ENCODE results near the gene KLF1.
"Not testable (repeated sequence)": the region's sequence is repeated elsewhere in the genome, so short reads cannot be mapped to it uniquely, and the experiment has no call there.

The KLF1 gene

DNA sequence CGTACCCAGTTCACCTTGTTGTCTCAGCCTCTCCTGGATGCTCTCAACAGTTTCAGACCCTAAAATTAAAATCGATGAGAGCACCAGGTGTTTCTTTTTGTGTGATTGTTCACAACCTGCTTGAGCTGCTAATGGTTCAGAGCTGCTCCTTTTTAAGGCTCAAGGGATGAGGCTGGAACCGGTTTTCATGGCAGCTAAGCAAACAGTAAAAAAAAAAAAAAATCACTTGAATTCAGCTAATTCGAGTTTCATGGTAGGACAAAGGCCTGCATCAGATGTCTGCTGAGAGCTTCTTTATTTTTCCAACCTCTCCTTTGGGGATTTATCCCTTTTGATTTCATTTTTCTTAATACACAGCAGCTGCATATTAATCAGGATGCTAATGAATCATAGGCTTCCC lies 25.6 kb upstream of the KLF1 start:
- peak overlapping the region; percentile 11 for H3K9ac ChIP-seq (ENCODE audit: insufficient read length, low read depth)
- H3K27me3 ChIP-seq (ENCODE audit: insufficient read depth, insufficient read length): no peaks in the 10 kb centered on the region
- H3K4me1 ChIP-seq (ENCODE audit: insufficient read depth, insufficient read length): peaks cover 3% of the 10 kb centered on the region
- H3K9me3 ChIP-seq (ENCODE audit: insufficient read depth, low read length): no peaks in the 10 kb centered on the region
- TF ChIP-seq ZNF274 (IDR thresholded peaks at IDR 0.05; ENCODE audit: low read depth, low read length): no peak
- TF ChIP-seq YY1 (IDR thresholded peaks at IDR 0.05; ENCODE audit: insufficient read depth, insufficient read length): no peak
- no peak for TF ChIP-seq SUZ12 (IDR thresholded peaks at IDR 0.05; ENCODE audit: extremely low read depth, insufficient read depth, insufficient read length)
- no peak overlapping the region for H3K4me3 ChIP-seq (ENCODE audit: insufficient read length, low read depth)
- no peaks in the 10 kb centered on the region for H3K36me3 ChIP-seq (ENCODE audit: insufficient read depth, insufficient read length, low read length)
- no peak for DNase-seq (ENCODE audit: low read depth, low spot score)

DNA sequence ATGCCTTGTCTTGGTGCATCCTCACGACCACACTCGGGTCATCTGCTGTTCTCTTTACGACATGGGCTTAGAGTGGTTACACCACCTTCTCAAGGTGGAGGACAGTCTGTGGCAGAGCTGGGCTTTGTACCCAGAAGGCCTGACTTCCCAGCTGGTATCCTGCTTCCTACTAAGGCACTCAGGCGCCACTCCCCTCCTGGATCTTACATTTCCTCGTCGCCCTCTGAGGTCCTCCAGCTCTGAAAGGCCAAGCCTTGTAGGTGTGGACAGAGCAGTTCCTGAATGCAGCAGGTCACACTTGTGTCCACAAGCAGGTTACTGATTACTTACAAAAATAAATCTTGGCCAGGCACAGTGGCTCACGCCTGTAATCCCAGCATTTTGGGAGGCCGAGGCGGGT lies 20.2 kb upstream of the KLF1 start:
- no peak for TF ChIP-seq ZNF274 (IDR thresholded peaks at IDR 0.05; ENCODE audit: low read depth, low read length)
- TF ChIP-seq SUZ12 (IDR thresholded peaks at IDR 0.05; ENCODE audit: extremely low read depth, insufficient read depth, insufficient read length): no peak
- TF ChIP-seq YY1 (IDR thresholded peaks at IDR 0.05; ENCODE audit: insufficient read depth, insufficient read length): no peak
- Histone ChIP-seq H3K36me3 (ENCODE audit: insufficient read depth, insufficient read length, low read length) (no peaks in the 10 kb centered on the region), H3K4me1 (ENCODE audit: insufficient read depth, insufficient read length) (peaks cover 3% of the 10 kb centered on the region), H3K4me3 (ENCODE audit: insufficient read length, low read depth) (no peak overlapping the region), H3K9me3 (ENCODE audit: insufficient read depth, low read length) (no peaks in the 10 kb centered on the region), H3K9ac (ENCODE audit: insufficient read length, low read depth) (no peak overlapping the region), H3K27me3 (ENCODE audit: insufficient read depth, insufficient read length) (no peaks in the 10 kb centered on the region)
- no peak for DNase-seq (ENCODE audit: low read depth, low spot score)

DNA sequence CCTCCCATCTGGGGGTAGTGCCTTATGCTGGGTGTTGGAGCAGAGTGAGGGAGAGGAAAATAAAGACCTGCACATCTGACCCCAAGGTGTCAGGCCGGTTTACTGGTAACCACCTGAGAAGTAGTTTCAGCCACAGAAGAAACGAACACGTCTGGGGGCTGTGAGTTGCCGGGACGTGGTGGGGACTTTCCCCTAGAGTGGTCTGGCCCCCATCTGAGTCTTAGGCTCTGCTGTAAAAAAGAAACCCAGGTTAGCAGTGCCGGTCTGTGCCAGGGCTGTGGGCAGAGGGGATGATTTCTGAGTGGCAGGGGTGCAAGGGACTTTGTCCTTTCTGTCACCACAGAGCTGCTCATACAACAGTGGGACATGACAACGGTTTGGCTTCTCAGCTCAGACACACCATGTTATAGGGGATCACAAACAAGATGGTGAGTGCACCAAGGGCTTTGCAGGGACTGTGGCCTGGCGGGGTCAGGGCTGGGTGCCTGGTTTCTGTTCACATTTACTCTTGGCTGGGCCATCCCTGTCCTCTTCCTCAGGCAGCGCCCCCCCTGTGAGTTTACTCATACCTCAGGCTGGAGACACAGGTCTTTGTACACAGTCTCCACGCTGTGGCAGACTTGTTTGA lies 13.0 kb upstream of the KLF1 start:
- Histone ChIP-seq H3K9me3 (ENCODE audit: insufficient read depth, low read length) (no peaks in the 10 kb centered on the region), H3K4me3 (ENCODE audit: insufficient read length, low read depth) (no peak overlapping the region), H3K27me3 (ENCODE audit: insufficient read depth, insufficient read length) (no peaks in the 10 kb centered on the region), H3K9ac (ENCODE audit: insufficient read length, low read depth) (no peak overlapping the region), H3K36me3 (ENCODE audit: insufficient read depth, insufficient read length, low read length) (peaks cover 47% of the 10 kb centered on the region), H3K4me1 (ENCODE audit: insufficient read depth, insufficient read length) (no peaks in the 10 kb centered on the region)
- DNase-seq (ENCODE audit: low read depth, low spot score): no peak
- no peak for TF ChIP-seq ZNF274 (IDR thresholded peaks at IDR 0.05; ENCODE audit: low read depth, low read length)
- TF ChIP-seq YY1 (IDR thresholded peaks at IDR 0.05; ENCODE audit: insufficient read depth, insufficient read length): no peak
- no peak for TF ChIP-seq SUZ12 (IDR thresholded peaks at IDR 0.05; ENCODE audit: extremely low read depth, insufficient read depth, insufficient read length)

DNA sequence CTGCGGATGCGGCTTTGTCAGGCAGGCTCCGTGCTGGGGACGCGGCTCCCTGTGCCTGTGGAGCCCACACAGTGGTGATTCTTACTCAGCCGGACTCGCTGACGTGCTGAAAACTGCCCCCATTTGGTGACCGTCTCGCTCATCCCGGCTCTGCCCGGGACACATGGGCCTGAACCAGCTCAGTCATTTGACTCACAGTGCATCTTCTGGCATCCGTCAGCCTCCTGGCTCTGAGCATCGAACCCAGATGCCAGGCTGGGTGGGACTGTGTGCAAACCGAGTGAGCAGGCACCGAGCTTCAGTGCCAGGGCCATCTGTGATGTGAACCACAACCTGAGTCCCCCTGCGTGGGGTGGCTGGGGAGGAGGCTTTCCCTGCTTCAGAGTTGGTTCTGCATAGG lies 9.5 kb upstream of the KLF1 start:
- DNase-seq (ENCODE audit: low read depth, low spot score): no peak
- H3K36me3 ChIP-seq (ENCODE audit: insufficient read depth, insufficient read length, low read length): peaks cover 66% of the 10 kb centered on the region
- TF ChIP-seq ZNF274 (IDR thresholded peaks at IDR 0.05; ENCODE audit: low read depth, low read length): no peak
- TF ChIP-seq SUZ12 (IDR thresholded peaks at IDR 0.05; ENCODE audit: extremely low read depth, insufficient read depth, insufficient read length): no peak
- TF ChIP-seq YY1 (IDR thresholded peaks at IDR 0.05; ENCODE audit: insufficient read depth, insufficient read length): no peak
- H3K9ac ChIP-seq (ENCODE audit: insufficient read length, low read depth): no peak overlapping the region
- H3K27me3 ChIP-seq (ENCODE audit: insufficient read depth, insufficient read length): no peaks in the 10 kb centered on the region
- peaks cover 4% of the 10 kb centered on the region for H3K4me1 ChIP-seq (ENCODE audit: insufficient read depth, insufficient read length)
- no peak overlapping the region for H3K4me3 ChIP-seq (ENCODE audit: insufficient read length, low read depth)
- no peaks in the 10 kb centered on the region for H3K9me3 ChIP-seq (ENCODE audit: insufficient read depth, low read length)

DNA sequence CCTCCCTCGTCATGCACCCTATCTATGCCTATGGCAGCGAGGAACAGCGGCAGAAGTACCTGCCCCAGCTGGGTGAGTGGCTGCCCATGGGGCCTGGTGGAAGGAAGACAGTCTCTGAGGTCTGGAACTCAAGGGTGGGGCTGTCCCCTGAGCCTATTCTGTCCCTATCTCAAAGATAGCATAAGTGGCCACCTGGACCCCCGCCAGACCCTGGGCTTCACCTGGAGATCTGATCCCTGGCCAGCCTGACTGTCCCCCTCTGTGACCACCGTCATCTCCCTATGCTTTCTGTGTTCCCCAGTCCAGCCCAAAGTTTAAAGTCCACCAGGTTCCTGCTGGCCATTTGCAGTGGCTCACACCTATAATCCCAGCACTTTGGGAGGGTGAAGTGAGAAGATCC lies 6.6 kb upstream of the KLF1 start:
- H3K4me3 ChIP-seq (ENCODE audit: insufficient read length, low read depth): no peak overlapping the region
- no peak overlapping the region for H3K9ac ChIP-seq (ENCODE audit: insufficient read length, low read depth)
- peaks cover 6% of the 10 kb centered on the region for H3K27me3 ChIP-seq (ENCODE audit: insufficient read depth, insufficient read length)
- TF ChIP-seq ZNF274 (IDR thresholded peaks at IDR 0.05; ENCODE audit: low read depth, low read length) (no peak), YY1 (IDR thresholded peaks at IDR 0.05; ENCODE audit: insufficient read depth, insufficient read length) (no peak), SUZ12 (IDR thresholded peaks at IDR 0.05; ENCODE audit: extremely low read depth, insufficient read depth, insufficient read length) (no peak)
- H3K36me3 ChIP-seq (ENCODE audit: insufficient read depth, insufficient read length, low read length): peaks cover 49% of the 10 kb centered on the region
- H3K9me3 ChIP-seq (ENCODE audit: insufficient read depth, low read length): no peaks in the 10 kb centered on the region
- no peak for DNase-seq (ENCODE audit: low read depth, low spot score)
- H3K4me1 ChIP-seq (ENCODE audit: insufficient read depth, insufficient read length): peaks cover 6% of the 10 kb centered on the region

DNA sequence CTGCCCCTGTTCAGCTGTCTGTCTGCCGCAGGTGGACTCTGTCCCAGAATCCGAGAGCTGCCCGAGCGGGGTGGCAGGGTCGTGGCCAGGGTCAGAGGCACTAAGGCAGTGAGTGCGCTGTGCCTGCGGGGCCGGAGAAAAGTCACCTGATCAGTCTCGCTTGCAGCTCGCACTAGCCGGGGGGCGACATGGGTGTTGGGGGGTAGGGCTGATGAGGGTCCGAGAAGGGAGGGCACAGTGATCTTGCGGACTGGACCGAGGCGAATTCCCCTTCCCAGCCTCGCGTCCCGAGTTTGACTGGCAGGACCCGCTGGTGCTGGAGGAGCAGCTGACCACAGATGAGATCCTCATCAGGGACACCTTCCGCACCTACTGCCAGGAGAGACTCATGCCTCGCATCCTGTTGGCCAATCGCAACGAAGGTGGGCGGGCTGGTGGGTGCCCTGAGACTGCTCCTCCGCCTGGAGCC lies 4.6 kb upstream of the KLF1 start:
- H3K9me3 ChIP-seq (ENCODE audit: insufficient read depth, low read length): no peaks in the 10 kb centered on the region
- no peak for DNase-seq (ENCODE audit: low read depth, low spot score)
- peak overlapping the region; percentile 91 for H3K9ac ChIP-seq (ENCODE audit: insufficient read length, low read depth)
- TF ChIP-seq YY1 (IDR thresholded peaks at IDR 0.05; ENCODE audit: insufficient read depth, insufficient read length) (no peak), SUZ12 (IDR thresholded peaks at IDR 0.05; ENCODE audit: extremely low read depth, insufficient read depth, insufficient read length) (no peak), ZNF274 (IDR thresholded peaks at IDR 0.05; ENCODE audit: low read depth, low read length) (no peak)
- peaks cover 26% of the 10 kb centered on the region for H3K27me3 ChIP-seq (ENCODE audit: insufficient read depth, insufficient read length)
- H3K4me3 ChIP-seq (ENCODE audit: insufficient read length, low read depth): peak overlapping the region; percentile 99
- peaks cover 29% of the 10 kb centered on the region for H3K36me3 ChIP-seq (ENCODE audit: insufficient read depth, insufficient read length, low read length)
- peaks cover 6% of the 10 kb centered on the region for H3K4me1 ChIP-seq (ENCODE audit: insufficient read depth, insufficient read length)

DNA sequence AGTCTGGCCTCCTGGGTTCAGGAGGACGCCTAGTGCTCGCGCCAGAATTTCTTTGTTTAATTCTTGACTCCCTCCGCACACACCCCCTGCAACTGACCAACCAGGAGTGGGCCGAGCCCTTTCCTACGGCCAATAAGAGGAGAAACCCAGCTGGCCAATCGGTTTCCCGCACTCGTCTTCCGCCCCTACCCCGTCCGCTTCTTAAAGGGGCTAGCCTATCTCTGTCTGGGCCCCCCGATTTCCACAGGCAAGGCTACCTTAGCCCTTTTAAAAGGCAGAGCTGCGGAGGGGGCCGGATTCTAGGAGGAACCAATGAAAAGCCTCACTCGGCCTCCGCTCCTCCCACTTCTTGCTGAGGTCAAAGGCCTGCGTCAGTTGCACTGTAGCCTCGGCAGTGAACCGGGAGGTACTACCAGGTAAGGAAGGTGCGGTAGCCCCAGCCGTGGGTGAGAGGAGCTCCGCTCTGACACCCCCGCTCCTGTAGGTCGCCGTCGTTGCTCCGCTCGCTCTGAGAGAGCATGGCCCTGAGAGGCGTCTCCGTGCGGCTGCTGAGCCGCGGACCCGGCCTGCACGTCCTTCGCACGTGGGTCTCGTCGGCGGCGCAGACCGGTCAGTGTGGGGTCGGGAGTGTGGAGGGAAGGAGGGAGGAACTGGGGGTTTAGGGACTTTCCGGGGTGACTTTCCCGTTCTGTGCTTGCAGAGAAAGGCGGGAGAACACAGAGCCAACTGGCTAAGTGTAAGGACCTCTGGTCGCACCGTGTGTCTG lies 4.0 kb upstream of the KLF1 start, which contains the start of gene GCDH:
GCDH (plus strand) TSS at position 374 of the 766 bp plus-strand sequence; CDS start at position 519, 145 bp downstream.
- Histone ChIP-seq H3K9ac (ENCODE audit: insufficient read length, low read depth) (peak within 1 kb of the TSS; percentile 91), H3K27me3 (ENCODE audit: insufficient read depth, insufficient read length) (peaks cover 32% of the 10 kb centered on the region), H3K4me1 (ENCODE audit: insufficient read depth, insufficient read length) (peaks cover 6% of the 10 kb centered on the region), H3K36me3 (ENCODE audit: insufficient read depth, insufficient read length, low read length) (peaks cover 23% of the 10 kb centered on the region), H3K4me3 (ENCODE audit: insufficient read length, low read depth) (peak within 1 kb of the TSS; percentile 99), H3K9me3 (ENCODE audit: insufficient read depth, low read length) (no peaks in the 10 kb centered on the region)
- DNase-seq (ENCODE audit: low read depth, low spot score): peak; percentile 99
- TF ChIP-seq SUZ12 (IDR thresholded peaks at IDR 0.05; ENCODE audit: extremely low read depth, insufficient read depth, insufficient read length): no peak
- TF ChIP-seq YY1 (IDR thresholded peaks at IDR 0.05; ENCODE audit: insufficient read depth, insufficient read length): no peak
- TF ChIP-seq ZNF274 (IDR thresholded peaks at IDR 0.05; ENCODE audit: low read depth, low read length): no peak

DNA sequence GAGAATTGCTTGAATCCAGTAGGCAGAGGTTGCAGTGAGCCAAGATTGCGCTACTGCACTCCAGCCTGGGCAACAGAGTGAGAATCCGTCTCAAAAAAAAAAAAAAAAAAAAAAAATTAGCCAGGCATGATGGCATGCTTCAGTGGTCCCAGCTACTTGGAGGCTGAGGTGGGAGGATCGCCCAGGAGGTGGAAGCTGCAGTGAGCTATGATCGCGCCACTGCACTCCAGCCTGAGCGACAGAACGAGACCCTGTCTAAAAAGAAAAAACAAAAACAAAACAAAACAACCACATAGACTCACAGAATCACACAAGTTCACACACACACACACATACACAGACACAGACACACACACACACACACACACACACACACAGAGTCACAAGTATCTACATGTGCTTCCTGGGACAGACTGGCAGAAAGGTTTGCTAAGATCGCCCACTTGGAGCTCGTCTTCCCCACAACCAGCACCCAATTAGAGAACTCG lies 3.3 kb upstream of the KLF1 start:
- H3K4me1 ChIP-seq (ENCODE audit: insufficient read depth, insufficient read length); H3K9ac ChIP-seq (ENCODE audit: insufficient read length, low read depth); H3K9me3 ChIP-seq (ENCODE audit: insufficient read depth, low read length); DNase-seq (ENCODE audit: low read depth, low spot score): not testable (repeated sequence)
- Histone ChIP-seq H3K27me3 (ENCODE audit: insufficient read depth, insufficient read length) (peaks cover 38% of the 10 kb centered on the region), H3K36me3 (ENCODE audit: insufficient read depth, insufficient read length, low read length) (peaks cover 20% of the 10 kb centered on the region), H3K4me3 (ENCODE audit: insufficient read length, low read depth) (peak overlapping the region; percentile 9)
